GM12878 (cell line): ENCODE data around the gene GAS6. TPM values are rescaled to one million over a fixed set of nuclear protein-coding genes. Genes with fewer than 3 reads are reported as not detected.

Source experiments
- ATAC-seq: fragments of 200-7000 bp; cut with Tn5 transposase; 3 replicates; pipeline ENCODE4 v1.9.1; 2020; ENCODE audit warnings: mild to moderate bottlenecking, moderate library complexity
- BruUV-seq: library from RNA; stranded (reverse); fragments of 400-500 nt; replicated peaks from 2 replicates; lab custom pipeline; 2021; lab: Mats Ljungman, UMichigan
- CTCF ChIA-PET: fragments of 300-600 bp; sonication (Branson Sonifier 250); formaldehyde crosslinking; extraction: SDS; loops from one replicate; lab custom pipeline; 2021; ENCODE audit warnings: inconsistent platforms; lab: Yijun Ruan, JAX
- POLR2A ChIA-PET: fragments of 350-600 bp; formaldehyde crosslinking; extraction: SDS; loops from one replicate; lab custom pipeline; 2021; ENCODE audit warnings: inconsistent platforms; lab: Charles Lee
- RAD21 ChIA-PET: fragments of 300-600 bp; sonication (Branson Sonifier 250); formaldehyde crosslinking; loops from one replicate; lab custom pipeline; 2023; ENCODE audit warnings: antibody characterized with exemption; ENCODE audit not compliant: unreplicated experiment; lab: Charles Lee
- SMC1A ChIA-PET: fragments of 300-600 bp; sonication (Branson Sonifier 250); formaldehyde crosslinking; loops from one replicate; lab custom pipeline; 2023; ENCODE audit not compliant: unreplicated experiment, uncharacterized antibody; lab: Charles Lee
- DNase-seq: peaks from one replicate; pipeline ENCODE4 v3.0.0-alpha.2; 2011; ENCODE audit warnings: low read depth, low spot score
- FAIRE-seq: peaks from 3 replicates; lab custom pipeline; 2011; peaks lifted over from hg19 to GRCh38; lab: Jason Lieb, UNC
- H2AFZ ChIP-seq: 2 replicates; pipeline ENCODE4 v1.6.0; 2011; ENCODE audit warnings: low read depth, low read length, control low read depth; ENCODE audit not compliant: control insufficient read depth
- H3K27ac ChIP-seq: 2 replicates; pipeline ENCODE4 v1.5.1; 2011; ENCODE audit warnings: control low read depth; ENCODE audit not compliant: control insufficient read depth, insufficient read depth
- H3K27me3 ChIP-seq, 2 experiments: replicated peaks in 1 of 2; 2 replicates each; pipeline versions ENCODE4 v1.6.0 to v1.6.1; 2011; ENCODE audit warnings: low read length in 1 of 2; ENCODE audit not compliant: control insufficient read depth in 2 of 2, insufficient read depth in 2 of 2
- H3K36me3 ChIP-seq, 2 experiments: 2 replicates each; pipeline ENCODE4 v1.5.1; 2011; ENCODE audit warnings: low read length in 1 of 2; ENCODE audit not compliant: control insufficient read depth in 2 of 2, insufficient read depth in 2 of 2
- H3K4me1 ChIP-seq: 2 replicates; pipeline ENCODE4 v1.6.1; 2011; ENCODE audit warnings: mild to moderate bottlenecking, low read length, moderate library complexity, mixed read lengths; ENCODE audit not compliant: control insufficient read depth, insufficient read depth
- H3K4me2 ChIP-seq: 2 replicates; pipeline ENCODE4 v1.6.0; 2011; ENCODE audit warnings: control low read depth; ENCODE audit not compliant: control insufficient read depth, insufficient read depth
- H3K4me3 ChIP-seq: fragments of 200-600 bp; sonication (generic); 2 replicates; pipeline ENCODE4 v1.5.1; 2016
- H3K79me2 ChIP-seq: 2 replicates; pipeline ENCODE4 v1.6.0; 2011; ENCODE audit warnings: low read length; ENCODE audit not compliant: control insufficient read depth, insufficient read depth
- H3K9ac ChIP-seq: 2 replicates; pipeline ENCODE4 v1.8.0; 2011; ENCODE audit warnings: low read length, control low read depth, mixed read lengths; ENCODE audit not compliant: control insufficient read depth, insufficient read depth
- H3K9me3 ChIP-seq: replicated peaks from 3 replicates; pipeline ENCODE4 v1.5.1; 2011; ENCODE audit warnings: mild to moderate bottlenecking, low read length; ENCODE audit not compliant: control insufficient read depth, insufficient read depth
- H4K20me1 ChIP-seq: 2 replicates; pipeline ENCODE4 v1.6.0; 2011; ENCODE audit not compliant: control insufficient read depth, insufficient read depth
- NFIC ChIP-seq: IDR thresholded peaks from 2 replicates; pipeline ENCODE4 v1.6.1; 2012; ENCODE audit warnings: low read depth, mild to moderate bottlenecking, inconsistent platforms, low read length, moderate library complexity
- NFYB ChIP-seq: IDR thresholded peaks from 2 replicates; pipeline ENCODE4 v1.6.1; 2011; ENCODE audit warnings: low read depth, mild to moderate bottlenecking, low read length, improper control_type of control experiment, moderate library complexity; ENCODE audit not compliant: insufficient read depth
- SPI1 ChIP-seq: IDR thresholded peaks from 2 replicates; pipeline ENCODE4 v1.6.1; 2011; ENCODE audit warnings: low read depth, mild to moderate bottlenecking, low read length, moderate library complexity, borderline replicate concordance; ENCODE audit not compliant: insufficient read depth
- WGBS: methylation state at CpG from one replicate; pipeline ENCODE4 v1.1.6; 2016; ENCODE audit warnings: low lambda C conversion rate; ENCODE audit not compliant: insufficient replicate concordance, insufficient coverage; ENCODE audit errors: missing lambda C conversion rate; 5-methylcytosine and 5-hydroxymethylcytosine counted together
- in situ Hi-C: fragments of 300-500 bp; cut with MboI; formaldehyde crosslinking; loops from 9 replicates; pipeline ENCODE4 v1.14.3; 2018; ENCODE audit warnings: mixed read lengths
- intact Hi-C: fragments of 100-400 bp; cut with micrococcal nuclease; formaldehyde crosslinking; loops from one replicate; pipeline ENCODE4 v1.14.2; 2022; ENCODE audit not compliant: unreplicated experiment
- polyA plus RNA-seq, 11 experiments: library from polyadenylated mRNA; depleted of rRNA in 4 of 11; unstranded in 6 of 11; stranded (reverse) in 5 of 11; fragments of >200 nt; fragmentation: Nextera tagmentation in 4 of 11; fragmentation: Illumina TruSeq in 1 of 11; extraction: Ambion mirVana in 4 of 11; extraction: Trizol in 1 of 11; gene quantifications; 1 replicate in 1 of 11; 2 replicates in 10 of 11; pipeline versions ENCODE4 v1.2.1 to v1.2.3, GENCODE V29; 2011 to 2016; ENCODE audit warnings: inconsistent platforms in 2 of 11, missing spikeins in 2 of 11, low read depth in 1 of 11
- total RNA-seq, 4 experiments: library from RNA; depleted of rRNA in 3 of 4; stranded (reverse); fragments of >200 nt in 3 of 4; fragmentation: Illumina TruSeq in 1 of 4; extraction: Trizol in 1 of 4; gene quantifications; 2 replicates each; pipeline versions ENCODE4 v1.2.1 to v1.2.3, GENCODE V29; 2013 to 2021
- TF ChIP-seq, protein P1 (sequence below): IDR thresholded peaks from 2 replicates; pipeline ENCODE4 v1.6.1; 2011; ENCODE audit warnings: borderline replicate concordance, low read depth, mild to moderate bottlenecking, moderate library complexity, low read length; ENCODE audit not compliant: insufficient read depth, poor library complexity, severe bottlenecking
- TF ChIP-seq, protein P2 (sequence below): IDR thresholded peaks from 2 replicates; pipeline ENCODE4 v1.6.1; 2012; ENCODE audit warnings: low read depth, low read length, improper control_type of control experiment
- TF ChIP-seq, protein P3 (sequence below): IDR thresholded peaks from 2 replicates; pipeline ENCODE4 v1.6.1; 2011; ENCODE audit warnings: borderline replicate concordance, low read depth, mild to moderate bottlenecking, moderate library complexity, mixed read lengths, low read length; ENCODE audit not compliant: insufficient read depth; ENCODE audit errors: extremely low read length

The GAS6 gene
- total and polyA plus RNA-seq, 10 of the 15 experiments (the other 5 are each of a cell fraction or from before 2014, with no cell fraction given): 0.03 to 0.59 (median 0.10) TPM; not detected in 2

DNA sequence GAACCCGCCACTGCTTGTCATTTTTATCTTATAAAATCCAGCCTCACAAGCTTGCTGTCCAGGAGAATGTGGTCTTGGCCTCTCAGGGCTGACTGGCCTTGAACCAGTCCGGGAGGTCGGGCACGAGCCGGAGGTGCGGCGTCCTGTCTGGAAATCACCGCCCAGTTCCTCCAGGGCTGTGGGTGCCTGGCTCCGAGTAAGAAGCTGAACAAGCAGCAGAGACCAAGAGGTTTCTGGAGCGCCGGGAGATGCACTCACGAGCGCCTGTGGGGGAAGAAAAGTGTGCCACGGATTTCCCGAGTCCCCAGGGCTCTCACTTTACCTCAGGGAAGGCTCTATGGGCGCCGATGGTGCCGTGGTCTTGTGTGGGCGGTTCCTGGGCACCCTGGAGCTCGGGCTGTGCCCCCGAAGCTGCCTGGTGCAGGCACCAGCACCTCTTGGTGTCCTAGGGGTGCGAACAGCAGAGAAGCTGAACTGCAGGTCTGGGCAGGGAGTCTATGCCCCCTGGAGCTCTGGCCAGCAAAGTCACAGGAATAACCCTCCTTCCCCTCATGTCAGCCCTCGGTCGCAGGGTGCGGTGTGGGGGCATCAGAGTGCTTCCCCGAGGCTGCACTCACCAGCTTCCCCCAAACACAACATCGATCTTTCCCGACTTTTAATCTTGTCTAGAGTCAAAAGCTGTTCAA, 50.0 kb downstream of the GAS6 start:
- Histone ChIP-seq H3K4me2 (no peak overlapping the region), H3K4me3 (no peak overlapping the region), H3K27ac (no peak overlapping the region), H3K9ac (no peak overlapping the region), H3K9me3 (peaks cover 2% of the 10 kb centered on the region; the same call in 1 of the 3 replicates), H3K36me3 (no peaks in the 10 kb centered on the region), H3K4me1 (no peaks in the 10 kb centered on the region), H2AFZ (no peak overlapping the region), H3K27me3 (no peaks in the 10 kb centered on the region), H4K20me1 (no peaks in the 10 kb centered on the region), H3K79me2 (no peaks in the 10 kb centered on the region; the same call in 1 of the 2 replicates)
- 58% methylated on average over 28 of the region's 28 CpGs for WGBS
- ChIA-PET CTCF (no interaction called here), POLR2A (no interaction called here), SMC1A (interaction anchor here (0.9 kb wide), 1 partner anchor 410 kb away, joined by 3 read pairs; no protein-coding TSS in a partner anchor), RAD21 (no interaction called here)
- intact Hi-C loops (loop anchor here (10.0 kb wide), 1 partner anchor 331 kb away; no protein-coding TSS in a partner anchor), in situ Hi-C loops (no loop called here)
- no TSS peak for BruUV-seq
- ATAC-seq (no peak), FAIRE-seq (no peak), DNase-seq (no peak)
- TF ChIP-seq, protein P1, sequence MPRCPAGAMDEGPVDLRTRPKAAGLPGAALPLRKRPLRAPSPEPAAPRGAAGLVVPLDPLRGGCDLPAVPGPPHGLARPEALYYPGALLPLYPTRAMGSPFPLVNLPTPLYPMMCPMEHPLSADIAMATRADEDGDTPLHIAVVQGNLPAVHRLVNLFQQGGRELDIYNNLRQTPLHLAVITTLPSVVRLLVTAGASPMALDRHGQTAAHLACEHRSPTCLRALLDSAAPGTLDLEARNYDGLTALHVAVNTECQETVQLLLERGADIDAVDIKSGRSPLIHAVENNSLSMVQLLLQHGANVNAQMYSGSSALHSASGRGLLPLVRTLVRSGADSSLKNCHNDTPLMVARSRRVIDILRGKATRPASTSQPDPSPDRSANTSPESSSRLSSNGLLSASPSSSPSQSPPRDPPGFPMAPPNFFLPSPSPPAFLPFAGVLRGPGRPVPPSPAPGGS: no peak
- TF ChIP-seq, protein P2, sequence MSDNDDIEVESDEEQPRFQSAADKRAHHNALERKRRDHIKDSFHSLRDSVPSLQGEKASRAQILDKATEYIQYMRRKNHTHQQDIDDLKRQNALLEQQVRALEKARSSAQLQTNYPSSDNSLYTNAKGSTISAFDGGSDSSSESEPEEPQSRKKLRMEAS: no peak
- TF ChIP-seq, protein P3, sequence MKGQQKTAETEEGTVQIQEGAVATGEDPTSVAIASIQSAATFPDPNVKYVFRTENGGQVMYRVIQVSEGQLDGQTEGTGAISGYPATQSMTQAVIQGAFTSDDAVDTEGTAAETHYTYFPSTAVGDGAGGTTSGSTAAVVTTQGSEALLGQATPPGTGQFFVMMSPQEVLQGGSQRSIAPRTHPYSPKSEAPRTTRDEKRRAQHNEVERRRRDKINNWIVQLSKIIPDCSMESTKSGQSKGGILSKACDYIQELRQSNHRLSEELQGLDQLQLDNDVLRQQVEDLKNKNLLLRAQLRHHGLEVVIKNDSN: no peak
- TF ChIP-seq NFIC (no peak), NFYB (no peak), SPI1 (no peak)
